Limb (tissue), 2 donors: ENCODE results near the gene MME.

ENCODE experiments used
- DNase-seq, 2 donors: peaks; one replicate each; pipeline ENCODE4 v3.0.0-alpha.2; 2016; ENCODE audit errors: extremely low spot score in 2 of 2

The MME gene

DNA sequence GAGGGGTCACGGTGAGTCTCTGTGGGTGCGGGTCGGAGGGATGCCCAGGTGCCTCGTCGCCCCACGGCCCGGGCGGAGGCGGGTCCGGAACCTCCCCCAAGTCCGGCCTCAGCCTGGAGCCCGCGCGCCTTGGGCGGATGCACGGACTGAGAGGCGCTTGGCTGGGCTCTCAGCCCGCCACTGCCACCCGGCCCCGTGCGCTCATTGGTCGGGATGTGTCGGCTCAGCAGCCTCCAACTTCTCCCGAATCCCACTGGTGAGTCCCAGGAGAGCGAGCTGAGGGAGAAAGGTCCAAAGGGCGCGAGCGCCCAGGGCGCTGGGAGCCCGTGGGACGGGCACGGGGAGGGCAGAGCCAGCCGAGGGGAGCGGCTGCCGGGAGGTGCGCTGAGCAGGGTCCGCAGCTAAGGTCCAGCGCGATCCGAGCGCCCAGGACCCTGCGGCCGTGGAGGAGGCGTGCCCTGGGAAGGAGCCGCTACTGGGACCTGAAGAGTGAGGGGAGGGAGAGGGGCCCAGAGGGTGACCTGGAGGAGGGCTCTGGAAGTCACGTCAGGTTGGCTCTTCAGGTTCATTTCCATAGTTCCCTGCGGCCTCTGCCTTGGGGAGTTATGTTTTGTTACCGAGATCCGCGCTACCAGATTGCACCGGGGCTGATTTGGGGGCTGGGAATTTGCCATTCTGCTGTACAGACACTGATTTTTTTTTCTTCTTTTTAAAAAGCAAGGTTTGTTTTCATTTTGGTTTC, at the start of gene MME:
MME (plus strand) TSS at position 574 of the 742 bp plus-strand sequence. CDS start 3,849 bp downstream, outside the sequence.
- peak; percentile 21 to 72 for DNase-seq

- no peak for DNase-seq
Observed at GRCh38 chr3:155031186-155031585, 48.9 kb upstream of the MME start.

- DNase-seq, result no peak
Observed at GRCh38 chr3:155032918-155033317, 47.2 kb upstream of the MME start.

DNA sequence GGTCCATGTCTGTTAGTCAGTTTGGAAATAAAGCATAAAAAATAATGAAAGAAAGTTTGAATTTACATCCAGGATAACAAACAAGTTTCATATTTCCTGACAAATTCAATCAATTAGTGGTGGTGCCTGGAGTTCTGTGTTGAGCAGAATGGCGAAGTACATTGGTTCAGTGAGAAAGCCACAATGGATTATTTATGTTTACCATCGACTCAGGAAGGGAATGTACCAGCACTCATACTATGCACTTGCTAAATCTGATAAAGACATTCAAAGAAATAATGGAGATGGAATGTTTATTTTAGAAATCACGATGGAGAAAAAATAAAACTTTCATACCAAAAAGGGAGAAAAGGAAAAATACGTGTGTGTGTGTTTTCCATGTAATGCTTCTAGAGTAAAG, 45.3 kb upstream of the MME start:
- no peak for DNase-seq

- DNase-seq, result no peak
Observed at GRCh38 chr3:155035553-155035952, 44.6 kb upstream of the MME start.

DNA sequence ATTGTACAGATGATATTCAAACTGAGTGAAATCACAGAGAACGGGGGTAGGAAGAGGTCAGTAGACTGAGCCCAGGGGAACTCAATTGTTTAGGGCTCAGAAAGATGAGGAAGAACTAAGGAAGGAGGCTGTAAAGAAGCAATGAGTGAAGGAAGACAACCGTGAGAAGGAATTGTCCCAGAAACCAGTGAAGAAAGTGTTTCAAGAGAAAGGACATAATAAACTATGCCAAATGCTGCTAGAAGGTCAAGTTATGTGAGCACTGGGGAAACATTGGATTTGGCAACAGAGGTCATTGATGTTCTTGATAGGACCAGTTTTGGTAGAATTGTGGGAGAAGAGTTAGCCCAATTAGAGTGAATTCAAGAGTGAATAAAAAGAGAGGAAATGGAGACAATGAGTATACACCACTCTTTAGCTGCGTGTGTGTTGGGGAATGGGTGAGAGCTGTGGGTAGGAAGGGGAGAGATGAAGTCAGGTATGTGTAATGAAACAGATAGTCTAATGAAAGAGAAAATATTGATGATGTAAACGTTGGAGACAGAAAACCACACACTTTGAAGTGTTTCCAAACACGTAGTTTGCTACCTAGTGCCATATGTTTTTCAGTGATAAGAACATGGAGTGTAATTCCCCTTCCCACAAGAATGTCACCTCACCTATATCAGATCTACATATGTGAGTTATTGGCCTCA, 42.5 kb upstream of the MME start:
- no peak for DNase-seq

DNA sequence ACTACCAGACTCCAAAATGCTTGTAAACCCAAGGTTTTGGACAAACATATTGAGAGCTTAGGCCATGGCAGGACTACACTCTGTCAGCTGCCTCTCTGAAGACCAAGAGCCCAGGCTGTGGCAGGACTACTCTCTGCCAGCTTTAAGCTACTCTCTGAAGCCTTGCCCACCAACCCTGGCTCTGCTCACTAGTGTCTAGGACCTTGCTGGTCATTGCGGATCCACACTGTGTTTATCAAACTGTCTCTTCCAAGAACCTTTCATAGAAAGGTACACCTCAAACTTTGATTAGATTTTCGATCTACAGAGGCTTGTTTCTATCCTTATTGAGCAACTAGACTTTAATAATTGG, 41.9 kb upstream of the MME start:
- no peak for DNase-seq

DNA sequence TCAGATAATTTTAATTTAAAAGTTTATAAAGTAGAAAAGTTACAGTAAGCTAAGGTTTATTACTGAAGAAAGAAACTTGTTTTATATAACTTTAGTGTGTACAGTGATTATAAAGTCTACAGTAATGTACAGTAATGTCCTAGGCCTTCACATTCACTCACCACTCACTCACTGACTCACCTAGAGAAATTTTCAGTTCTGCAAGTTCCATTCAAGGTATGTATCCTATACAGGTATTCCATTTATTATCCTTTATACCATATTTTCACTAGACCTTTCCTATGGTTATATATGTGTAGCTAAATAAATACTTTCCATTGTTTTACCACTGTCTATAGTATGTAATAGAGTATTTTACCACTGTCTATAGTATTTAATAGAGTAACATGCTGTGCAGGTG, 33.2 kb upstream of the MME start:
- no peak for DNase-seq

DNA sequence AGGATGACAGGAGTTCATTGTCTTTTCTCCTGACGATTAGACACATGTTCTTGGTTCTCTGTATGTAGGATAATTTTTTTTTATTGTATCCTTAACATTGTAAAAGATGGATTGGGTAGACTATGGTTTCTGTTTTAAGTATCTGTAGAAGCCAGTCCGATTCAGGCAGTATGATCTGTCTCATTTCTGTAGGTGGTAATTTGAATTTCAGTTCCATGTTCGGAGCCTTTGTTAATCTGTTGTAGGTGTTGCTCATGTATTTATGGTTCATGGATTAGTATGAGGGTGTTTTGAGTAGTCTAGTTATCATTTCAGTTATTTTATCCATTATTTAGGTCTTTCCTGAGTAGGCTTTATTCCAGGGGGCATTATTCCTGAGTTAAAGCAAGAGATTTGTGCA, 32.4 kb upstream of the MME start:
- no peak for DNase-seq

GRCh38 chr3:155049959-155050358, 30.2 kb upstream of the MME start:
- DNase-seq, result no peak

DNA sequence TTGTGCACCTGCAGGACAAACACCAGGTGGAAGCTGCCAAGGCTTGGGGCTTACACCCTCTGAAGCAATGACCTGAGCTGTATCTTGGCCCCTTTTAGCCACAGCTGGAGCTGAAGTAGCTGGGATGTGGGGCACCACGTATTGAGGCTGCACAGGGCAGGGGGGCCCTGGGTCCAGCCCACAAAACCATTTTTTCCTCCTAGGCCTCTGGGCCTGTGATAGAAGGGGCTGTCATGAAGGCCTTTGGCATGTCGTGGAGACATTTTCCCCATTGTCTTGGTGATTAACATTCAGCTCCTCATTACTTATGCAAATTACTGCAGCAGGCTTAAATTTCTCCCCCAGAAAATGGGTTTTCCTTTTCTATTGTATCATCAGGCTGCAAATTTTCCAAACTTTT, 27.6 kb upstream of the MME start:
- no peak for DNase-seq

DNA sequence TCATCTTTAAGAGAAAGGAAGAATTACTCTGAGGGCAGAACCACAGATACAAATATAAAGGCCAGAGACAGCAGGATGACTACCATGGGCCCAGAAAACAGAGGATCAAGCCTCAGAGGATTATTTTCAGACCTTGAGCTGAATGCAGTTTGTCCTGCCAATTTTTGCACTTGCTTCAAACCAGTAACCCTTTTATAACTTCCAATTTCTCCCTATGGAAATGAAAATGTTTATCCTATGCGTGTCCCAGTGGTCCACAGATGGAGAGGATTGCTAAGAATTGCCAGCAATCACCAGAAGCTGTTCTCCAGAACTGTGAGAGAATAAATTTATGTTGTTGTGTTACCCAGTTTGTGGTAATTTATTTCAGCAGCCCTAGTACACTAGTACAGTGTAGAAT, 26.4 kb upstream of the MME start:
- no peak for DNase-seq

DNA sequence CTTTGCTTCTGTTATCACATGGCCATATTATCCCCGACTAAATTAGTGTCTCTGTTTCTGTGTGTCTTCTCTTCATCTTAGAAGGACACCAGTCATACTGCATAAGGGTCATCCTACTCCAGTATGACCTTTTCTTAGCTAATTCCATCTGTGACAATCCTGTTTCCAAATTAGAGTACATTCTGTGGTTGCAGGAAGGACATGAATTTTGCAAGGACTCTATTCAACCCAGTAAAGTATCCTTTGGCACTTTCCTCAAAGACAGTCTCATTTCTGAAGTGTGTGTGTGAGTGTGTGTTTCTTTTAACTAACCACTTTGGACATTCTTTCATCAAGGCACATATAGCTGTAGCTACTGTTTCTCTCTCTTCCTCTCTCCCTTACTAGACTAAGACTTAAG, 15.2 kb upstream of the MME start:
- DNase-seq, result no peak

DNA sequence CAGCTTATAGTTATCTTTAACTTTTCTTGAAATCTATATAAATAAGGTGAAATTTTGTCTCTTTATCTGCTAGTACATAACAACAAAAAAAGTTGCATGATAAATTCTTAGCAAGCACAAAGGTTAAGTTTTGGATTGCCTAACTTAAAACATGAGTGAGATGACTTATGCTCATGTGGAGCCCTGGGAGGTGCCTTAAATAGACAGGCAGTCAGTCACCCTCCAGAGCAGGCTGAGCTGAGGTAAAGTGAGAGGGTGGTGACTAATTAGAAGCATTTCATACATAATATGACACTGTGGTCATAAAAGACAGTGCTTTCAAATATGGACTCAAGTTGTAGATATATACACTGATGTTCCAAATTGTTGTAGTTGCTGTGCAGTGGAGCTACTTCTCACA, 14.6 kb upstream of the MME start:
- no peak for DNase-seq

DNA sequence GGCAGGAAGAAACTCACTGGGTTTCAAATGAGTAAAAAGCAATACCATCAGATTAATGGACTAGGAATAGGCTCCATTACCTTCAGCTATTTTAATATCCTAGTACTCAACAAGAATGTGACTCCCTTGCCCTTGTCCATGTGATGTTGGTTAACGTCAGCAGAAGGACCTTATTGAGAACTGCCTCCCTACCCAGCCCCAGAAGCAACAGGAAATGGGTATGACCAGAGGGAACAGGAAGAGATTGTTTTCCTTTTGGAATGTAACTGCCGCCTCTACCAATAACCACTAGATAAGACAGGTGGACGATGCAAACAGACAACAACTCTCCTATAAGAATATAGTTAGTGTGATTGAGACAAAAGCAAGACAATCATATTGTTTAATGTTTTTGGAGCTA, 10.4 kb upstream of the MME start:
- DNase-seq, result no peak

DNA sequence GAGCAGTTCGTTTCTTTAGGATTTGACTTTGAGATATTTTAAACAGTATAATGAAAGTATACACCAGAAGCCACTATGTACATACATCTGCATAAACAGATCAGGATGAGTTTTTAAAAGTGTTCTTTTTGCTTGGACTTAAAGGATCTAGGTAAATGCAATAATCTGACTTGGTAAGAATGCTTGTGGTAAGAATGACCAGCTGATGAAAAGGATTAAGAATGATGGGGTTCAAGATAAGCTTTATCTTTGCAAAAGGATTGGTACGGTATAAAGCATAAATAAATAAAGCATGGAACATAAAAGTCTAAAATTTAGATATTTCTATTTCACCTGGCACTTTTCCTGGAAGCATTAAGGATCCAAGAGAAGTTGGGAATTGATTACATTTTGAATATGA, 9.8 kb upstream of the MME start:
- no peak for DNase-seq

- DNase-seq, result peak; percentile 38 to 63
Observed at GRCh38 chr3:155070932-155071387, 9.2 kb upstream of the MME start.

DNA sequence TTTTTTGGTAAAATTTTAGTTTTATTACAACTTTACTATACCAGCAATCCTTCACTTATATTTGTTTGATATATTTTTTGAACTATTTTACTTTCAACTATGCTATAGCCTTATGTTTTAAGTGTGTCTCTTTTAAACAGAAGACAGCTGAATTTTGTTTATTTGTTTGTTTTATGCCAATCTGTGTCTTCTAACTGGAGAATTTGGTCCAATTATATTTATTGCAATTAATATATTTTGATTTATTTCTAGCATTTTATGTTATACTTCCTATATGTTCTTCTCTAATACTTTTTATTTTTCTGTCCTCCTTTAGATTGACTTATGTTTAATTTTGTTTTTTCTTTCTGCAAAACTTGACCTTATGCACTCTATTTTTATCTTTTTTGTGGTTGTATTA, 4.9 kb upstream of the MME start:
- no peak for DNase-seq

DNA sequence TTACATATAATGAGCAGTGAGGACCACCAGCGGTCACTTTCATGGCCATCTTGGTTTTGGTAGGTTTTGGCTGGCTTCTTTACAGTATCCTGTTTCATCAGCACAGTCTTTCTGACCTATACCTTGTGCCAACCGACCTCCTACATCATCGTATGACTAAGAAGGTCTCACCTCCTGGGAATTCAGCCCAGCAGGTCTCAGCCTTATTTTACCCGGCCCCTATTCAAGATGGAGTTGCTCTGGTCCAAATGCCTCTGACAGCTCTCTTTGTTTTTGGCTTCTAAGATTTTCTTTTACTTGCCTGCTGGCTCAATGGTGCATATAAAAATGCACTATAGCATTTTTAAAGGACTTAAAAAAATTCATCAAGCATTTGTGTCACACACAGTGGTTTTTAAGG, 3.2 kb upstream of the MME start:
- no peak for DNase-seq

DNA sequence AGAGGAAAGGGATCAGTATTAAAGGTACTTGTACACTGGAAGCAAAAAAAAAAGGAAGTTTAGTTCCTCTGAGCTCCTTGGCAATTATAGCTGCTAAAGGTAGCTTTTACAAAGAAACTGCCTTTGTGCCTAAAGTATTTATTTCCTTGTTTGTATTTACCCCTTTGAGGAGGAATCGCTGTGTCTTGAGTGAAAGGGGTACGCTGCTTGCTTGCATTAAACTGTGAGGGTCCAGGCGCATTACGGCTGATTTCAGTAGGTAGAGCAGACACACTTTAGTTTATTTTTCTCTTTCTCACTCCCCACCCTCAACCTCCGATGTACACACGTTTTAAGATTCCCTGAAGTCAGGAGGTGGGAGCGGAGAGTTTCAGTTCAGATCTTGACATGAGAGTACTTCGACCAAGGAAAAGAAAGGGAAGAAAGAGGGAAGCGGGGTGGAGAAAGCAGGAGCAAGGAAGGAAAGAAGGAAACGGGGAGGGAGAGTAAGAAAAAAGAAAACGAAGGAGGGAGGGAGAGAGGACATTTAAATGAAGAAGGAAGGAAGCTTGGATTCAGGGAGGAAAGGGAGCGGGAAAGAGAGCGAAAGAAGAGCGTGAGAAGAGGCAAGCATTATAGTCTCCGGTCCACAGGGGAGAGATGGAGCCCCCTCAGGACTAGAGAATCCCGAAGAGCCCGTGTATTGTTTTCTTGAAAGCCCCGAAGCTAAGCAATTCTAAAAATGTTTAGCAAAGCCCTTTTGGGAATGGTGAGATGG, 1.2 kb upstream of the MME start:
- DNase-seq, result peak in 1 of 2 donors; percentile 40

GRCh38 chr3:155079468-155079745, 712 bp upstream of the MME start:
- DNase-seq, result peak; percentile 12 to 67

DNA sequence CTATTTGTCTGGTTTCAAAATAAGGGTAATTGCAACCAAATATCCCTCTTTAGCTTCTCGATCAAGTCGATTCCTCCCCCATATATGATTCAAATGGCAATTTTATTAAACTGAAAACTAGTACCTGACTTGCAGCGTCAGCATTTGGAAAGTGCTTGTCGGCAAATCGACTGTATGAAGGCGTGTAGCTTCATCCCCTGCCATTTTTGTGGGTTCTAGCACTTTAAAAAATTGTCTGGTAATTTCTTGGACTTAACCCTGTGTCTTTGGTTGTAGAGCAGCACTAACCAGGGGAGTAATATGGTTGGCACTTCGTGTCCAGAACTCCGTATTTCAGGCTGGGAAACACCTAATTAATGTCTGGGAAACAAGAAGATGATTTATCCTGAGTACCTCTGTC, 573 bp downstream of the MME start:
- DNase-seq, result no peak
